Caki2 (cell line): ENCODE measurements around the gene SMARCAD1. TPM values are rescaled to one million over a fixed set of nuclear protein-coding genes. Genes with fewer than 3 reads are reported as not detected.
"Not testable (repeated sequence)": the region's sequence is repeated elsewhere in the genome, so short reads cannot be mapped to it uniquely, and the experiment has no call there.

ENCODE experiments used
- DNase-seq: peaks from one replicate; pipeline ENCODE4 v3.0.0-alpha.2; 2015; ENCODE audit warnings: low read depth
- in situ Hi-C: cut with HindIII; loops from 2 replicates; pipeline ENCODE4 v1.10.0; 2016; ENCODE audit warnings: low sequenced_read_pairs, low pct_unique_long_range_greater_than_20kb, mixed read lengths
- total RNA-seq: library from RNA; depleted of rRNA; stranded (reverse); fragments of >200 nt; shearing (Covaris generic); gene quantifications from 2 replicates; pipeline ENCODE4 v1.2.3, GENCODE V29; 2014; ENCODE audit warnings: low replicate concordance

Gene SMARCAD1
- total RNA-seq, 1 experiment from 2014 or later: 11.1 TPM

DNA sequence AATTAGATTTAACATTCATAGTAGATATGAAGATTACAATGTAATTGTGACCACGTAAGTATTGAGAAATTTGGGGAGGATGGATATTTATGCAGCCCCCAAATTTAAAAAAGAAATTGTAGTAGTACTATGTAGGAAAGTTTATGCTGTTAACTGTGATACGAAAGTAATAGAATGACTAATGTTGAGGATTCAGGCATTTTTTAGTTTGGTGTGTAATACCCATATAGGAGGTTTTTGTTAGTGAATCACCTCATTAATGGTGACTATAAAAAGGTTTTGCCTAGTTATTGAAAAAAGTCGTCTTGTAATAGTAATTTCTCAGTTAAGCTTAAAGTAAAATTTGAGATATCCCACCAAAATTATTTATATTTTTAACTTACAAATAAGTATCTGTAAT is 67.2 kb downstream of the SMARCAD1 start:
- in situ Hi-C loops: no loop called here
- no peak for DNase-seq

DNA sequence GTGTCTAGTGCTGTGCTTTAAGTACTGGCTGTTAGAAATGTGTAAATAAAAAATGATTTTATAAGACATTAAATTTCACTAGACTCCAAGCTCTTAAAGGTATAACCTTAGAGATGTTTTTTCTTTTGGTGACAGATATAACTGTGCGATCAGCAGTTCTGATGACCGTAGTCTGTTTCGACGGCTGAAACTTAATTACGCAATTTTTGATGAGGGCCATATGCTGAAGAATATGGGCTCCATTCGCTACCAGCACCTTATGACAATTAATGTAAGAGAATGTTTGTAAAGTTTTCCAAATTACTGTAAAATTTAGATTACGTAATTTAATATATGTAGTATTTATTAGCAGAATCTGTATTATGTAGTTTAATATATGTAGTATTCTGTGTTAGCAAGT is 68.5 kb downstream of the SMARCAD1 start:
- DNase-seq: no peak
- in situ Hi-C loops: no loop called here

DNA sequence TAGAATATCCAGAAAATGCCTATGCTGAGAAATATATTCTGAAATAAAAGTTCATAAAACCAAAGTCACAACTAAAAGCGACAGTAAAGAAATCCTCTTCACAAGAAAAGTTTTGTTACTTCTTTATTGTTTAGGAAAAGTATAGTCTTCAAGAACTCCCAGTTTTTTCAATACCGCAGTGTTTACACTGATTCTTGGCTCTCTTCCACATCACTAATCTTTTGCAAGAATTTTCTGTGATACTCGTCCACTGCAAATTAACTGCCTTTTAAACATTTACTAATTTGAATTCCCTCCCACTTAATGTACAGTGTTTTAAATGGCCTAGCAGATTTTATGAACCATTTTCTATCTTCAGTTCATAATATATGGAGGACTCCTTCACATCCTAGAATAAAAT is 69.9 kb downstream of the SMARCAD1 start:
- in situ Hi-C loops: no loop called here
- DNase-seq: no peak

GRCh38 chr4:94278781-94279180 is 71.1 kb downstream of the SMARCAD1 start:
- peak; percentile 12 for DNase-seq
- in situ Hi-C loops: no loop called here

DNA sequence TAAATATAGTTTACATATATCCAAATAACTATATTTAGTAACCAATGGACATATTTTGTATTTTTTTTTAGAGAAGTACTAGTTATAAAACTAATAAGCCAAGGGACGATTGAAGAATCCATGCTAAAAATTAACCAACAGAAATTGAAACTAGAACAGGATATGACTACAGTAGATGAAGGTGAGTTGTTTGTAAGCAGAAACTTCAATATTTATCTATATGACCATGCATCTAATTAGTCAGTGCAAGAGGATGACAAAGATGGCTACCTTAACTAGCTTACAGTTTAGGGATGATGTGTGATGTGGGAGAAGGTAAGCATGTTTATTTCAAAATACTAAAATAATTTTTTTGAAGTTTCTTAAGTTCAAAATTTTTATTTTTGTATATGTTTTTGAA is 77.2 kb downstream of the SMARCAD1 start:
- in situ Hi-C loops: no loop called here
- no peak for DNase-seq

DNA sequence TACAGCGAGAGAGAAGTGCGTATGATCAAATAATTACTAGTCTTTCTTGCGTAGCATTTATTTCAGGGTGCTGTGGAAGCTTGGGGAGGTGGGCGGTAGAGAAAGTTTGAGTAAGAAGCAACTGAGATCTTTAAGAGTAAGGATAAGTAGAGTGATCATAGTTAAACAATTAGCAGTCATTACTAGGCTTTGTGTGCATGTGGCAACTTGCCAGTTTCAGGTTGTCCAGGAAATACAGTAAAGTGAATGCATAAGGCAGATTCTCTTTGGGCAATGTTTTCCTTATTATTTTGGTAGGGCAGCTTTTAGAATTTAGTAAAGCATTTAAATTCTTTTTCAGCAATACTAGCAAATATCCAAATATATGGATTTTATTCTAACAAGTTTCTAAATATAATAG is 78.0 kb downstream of the SMARCAD1 start:
- in situ Hi-C loops: no loop called here
- no peak for DNase-seq

DNA sequence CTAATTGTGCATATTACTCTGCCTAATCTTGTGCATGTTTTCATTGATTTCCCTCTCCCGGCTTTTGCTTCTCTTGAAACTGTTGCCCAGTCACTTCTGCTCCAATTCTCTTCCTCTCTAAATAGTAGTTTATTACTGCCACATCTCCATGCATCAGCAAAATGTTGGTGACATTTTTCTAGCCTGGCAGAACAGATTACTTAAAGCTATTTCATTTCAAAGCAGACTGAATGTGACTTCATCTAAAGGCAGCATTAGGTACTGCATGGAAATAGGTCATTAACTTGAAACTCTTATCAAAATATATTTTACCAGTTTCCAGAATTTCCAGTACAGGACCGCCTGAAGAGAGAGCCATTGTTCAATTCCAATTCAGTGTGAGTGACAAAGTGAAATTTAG is 82.6 kb downstream of the SMARCAD1 start:
- in situ Hi-C loops: no loop called here
- DNase-seq: no peak

DNA sequence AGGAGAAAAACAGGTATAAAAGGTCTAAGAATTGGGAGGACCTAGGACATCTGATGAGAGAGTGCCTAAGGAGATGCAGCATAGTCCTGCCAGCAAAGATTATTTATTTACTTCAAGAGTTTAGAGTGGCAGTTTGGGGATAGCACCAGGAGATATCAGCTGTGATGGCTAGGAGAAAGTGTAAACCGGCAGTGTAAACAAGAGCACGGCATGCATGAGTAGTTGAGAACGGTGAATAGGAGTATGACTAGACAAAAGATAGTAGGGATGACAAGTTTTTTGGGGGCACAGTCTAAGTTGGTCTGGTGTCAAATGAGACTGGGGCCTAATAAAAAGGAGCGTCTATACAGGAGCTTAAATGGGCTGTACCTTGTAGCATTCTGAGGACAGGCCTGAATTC is 86.3 kb downstream of the SMARCAD1 start:
- DNase-seq, in situ Hi-C loops: not testable (repeated sequence)

DNA sequence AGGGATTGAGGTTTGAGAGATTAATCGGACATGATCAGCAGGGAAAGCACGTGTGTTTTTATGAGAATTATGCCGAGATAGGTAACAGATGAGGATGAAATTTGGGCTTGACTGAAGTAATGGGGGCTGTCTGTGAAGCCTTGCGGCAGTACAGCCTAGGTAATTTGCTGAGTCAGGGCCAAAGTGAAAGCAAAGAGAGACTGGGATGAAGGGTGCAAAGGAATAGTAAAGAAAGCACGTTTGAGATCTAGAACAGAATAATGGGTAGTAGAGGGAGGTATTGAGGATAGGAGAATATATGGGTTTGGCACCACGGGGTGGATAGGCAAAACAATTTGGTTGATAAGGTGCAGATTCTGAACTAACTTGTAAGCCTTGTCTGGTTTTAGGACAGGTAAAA is 87.8 kb downstream of the SMARCAD1 start:
- DNase-seq, in situ Hi-C loops: not testable (repeated sequence)

- no peak for DNase-seq
- in situ Hi-C loops: no loop called here
Measured at GRCh38 chr4:94298725-94299252, 91.1 kb downstream of the SMARCAD1 start.

- DNase-seq: no peak
- in situ Hi-C loops: no loop called here
Measured at GRCh38 chr4:94302191-94302590, 94.5 kb downstream of the SMARCAD1 start.

GRCh38 chr4:94304365-94304971 is 96.8 kb downstream of the SMARCAD1 start:
- peak; percentile 12 for DNase-seq
- in situ Hi-C loops: no loop called here

GRCh38 chr4:94305466-94306225 is 98.0 kb downstream of the SMARCAD1 start:
- no peak for DNase-seq
- in situ Hi-C loops: no loop called here

DNA sequence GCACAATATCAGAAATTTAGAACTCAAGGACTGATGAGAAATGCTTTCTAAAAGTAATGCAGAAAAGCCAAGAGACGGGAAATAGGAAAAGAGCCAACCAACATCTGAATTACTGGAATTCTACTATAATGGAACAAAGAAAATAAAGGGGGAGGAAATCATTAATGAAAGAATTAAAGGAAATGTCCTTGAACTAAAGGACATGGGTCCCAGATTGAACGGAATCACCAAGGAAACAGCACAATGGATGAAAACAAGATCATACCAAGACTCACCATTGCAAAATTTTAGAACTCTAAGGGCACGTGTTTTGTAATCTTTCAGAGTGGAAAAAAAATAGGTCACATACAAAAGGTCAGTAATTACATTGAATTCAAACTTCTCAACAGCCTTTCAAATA is 99.0 kb downstream of the SMARCAD1 start:
- in situ Hi-C loops: no loop called here
- no peak for DNase-seq

- in situ Hi-C loops: no loop called here
- DNase-seq: no peak
Measured at GRCh38 chr4:94307231-94307871, 99.7 kb downstream of the SMARCAD1 start.

GRCh38 chr4:94319927-94320326 is 112.3 kb downstream of the SMARCAD1 start:
- in situ Hi-C loops, DNase-seq: not testable (repeated sequence)

DNA sequence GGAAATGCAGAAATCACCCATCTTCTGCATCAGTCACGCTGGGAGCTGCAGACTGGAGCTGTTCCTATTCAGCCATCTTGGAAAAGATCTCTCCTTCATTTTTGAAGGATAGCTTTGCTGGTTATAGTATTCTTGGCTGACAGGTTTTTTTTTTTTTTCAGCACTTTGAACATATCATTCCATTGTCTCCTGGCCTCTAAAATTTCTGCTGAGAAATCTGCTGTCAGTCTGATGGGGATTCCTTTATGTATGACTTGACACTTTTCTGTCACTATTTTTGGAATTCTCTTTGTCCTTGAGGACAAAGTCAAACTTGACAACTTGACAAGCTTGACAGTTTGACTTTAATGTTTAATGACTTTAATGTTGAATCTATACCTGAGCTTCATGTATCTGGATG is 118.2 kb downstream of the SMARCAD1 start:
- in situ Hi-C loops: no loop called here
- DNase-seq: no peak

GRCh38 chr4:94329933-94330332 is 122.3 kb downstream of the SMARCAD1 start:
- DNase-seq: no peak
- in situ Hi-C loops: no loop called here

- DNase-seq: no peak
- in situ Hi-C loops: no loop called here
Measured at GRCh38 chr4:94332983-94333590, 125.4 kb downstream of the SMARCAD1 start.
